Neural progenitor cell (in vitro differentiated cells): ENCODE measurements around the gene IFITM10. TPM values are rescaled to one million over a fixed set of nuclear protein-coding genes. Genes with fewer than 3 reads are reported as not detected.

Experiments
- DNase-seq: peaks from one replicate; pipeline ENCODE4 v3.0.0-alpha.2; 2016; ENCODE audit warnings: low spot score
- H2AFZ ChIP-seq: fragments of 200-600 bp; sonication (generic); replicated peaks from 2 replicates; pipeline ENCODE4 v1.6.1; 2016; ENCODE audit warnings: antibody characterized with exemption
- H3F3A ChIP-seq: fragments of 200-600 bp; sonication (generic); 2 replicates; pipeline ENCODE4 v1.6.1; 2016; ENCODE audit warnings: antibody characterized with exemption, low read depth
- H3K27ac ChIP-seq: fragments of 200-600 bp; sonication (generic); 2 replicates; pipeline ENCODE4 v1.5.1; 2016; ENCODE audit warnings: mild to moderate bottlenecking
- H3K27me3 ChIP-seq: fragments of 200-600 bp; sonication (generic); 2 replicates; pipeline ENCODE4 v1.6.1; 2016; ENCODE audit warnings: mild to moderate bottlenecking, moderate library complexity
- H3K36me3 ChIP-seq: fragments of 200-600 bp; sonication (generic); 2 replicates; pipeline ENCODE4 v1.5.1; 2016
- H3K4me1 ChIP-seq: fragments of 200-600 bp; sonication (generic); 2 replicates; pipeline ENCODE4 v1.6.1; 2016; ENCODE audit warnings: mixed run types
- H3K4me2 ChIP-seq: fragments of 200-600 bp; sonication (generic); 2 replicates; pipeline ENCODE4 v1.6.1; 2016
- H3K4me3 ChIP-seq: fragments of 200-600 bp; sonication (generic); 2 replicates; pipeline ENCODE4 v1.5.1; 2016
- H3K79me2 ChIP-seq: fragments of 200-600 bp; sonication (generic); 2 replicates; pipeline ENCODE4 v1.6.1; 2016; ENCODE audit warnings: low read depth
- H3K9ac ChIP-seq: fragments of 200-600 bp; sonication (generic); 2 replicates; pipeline ENCODE4 v1.6.1; 2016
- H3K9me3 ChIP-seq: fragments of 200-600 bp; sonication (generic); 2 replicates; pipeline ENCODE4 v1.5.1; 2016; ENCODE audit warnings: low read depth
- H4K20me1 ChIP-seq: fragments of 200-600 bp; sonication (generic); 2 replicates; pipeline ENCODE4 v1.6.1; 2016; ENCODE audit warnings: low read depth
- H3K27ac Mint-ChIP-seq: 3 replicates; pipeline ENCODE4 v1.8.0; 2021; ENCODE audit warnings: mixed read lengths
- H3K27me3 Mint-ChIP-seq: 2 replicates; pipeline ENCODE4 v1.8.0; 2022; ENCODE audit warnings: low read depth, mild to moderate bottlenecking, inconsistent platforms, moderate library complexity, mixed read lengths; ENCODE audit not compliant: insufficient read depth
- H3K36me3 Mint-ChIP-seq: 3 replicates; pipeline ENCODE4 v1.8.0; 2021; ENCODE audit warnings: mixed read lengths
- H3K4me1 Mint-ChIP-seq: 3 replicates; pipeline ENCODE4 v1.8.0; 2021; ENCODE audit warnings: mixed read lengths
- H3K4me3 Mint-ChIP-seq: 3 replicates; pipeline ENCODE4 v1.8.0; 2021; ENCODE audit warnings: mild to moderate bottlenecking, moderate library complexity, mixed read lengths
- H3K9me3 Mint-ChIP-seq: 3 replicates; pipeline ENCODE4 v1.8.0; 2020; ENCODE audit warnings: mixed read lengths
- EZH2 ChIP-seq: fragments of 200-600 bp; sonication (generic); IDR thresholded peaks from 2 replicates; pipeline ENCODE4 v1.6.1; 2017; ENCODE audit warnings: antibody characterized with exemption, mild to moderate bottlenecking, moderate library complexity
- EZH2phosphoT487 ChIP-seq: fragments of 200-600 bp; sonication (generic); IDR thresholded peaks from 2 replicates; pipeline ENCODE4 v1.6.1; 2017; ENCODE audit warnings: antibody characterized with exemption
- total RNA-seq: library from RNA; depleted of rRNA; stranded (reverse); fragments of >200 nt; gene quantifications from 2 replicates; pipeline ENCODE4 v1.2.3, GENCODE V29; 2015; ENCODE audit warnings: low replicate concordance
- TF ChIP-seq, protein P1 (sequence below): fragments of 200-600 bp; sonication (generic); IDR thresholded peaks from 2 replicates; pipeline ENCODE4 v1.5.1; 2017; ENCODE audit warnings: antibody characterized with exemption, mild to moderate bottlenecking

The IFITM10 gene
- total RNA-seq, 1 donor from 2014 or later, result not detected

DNA sequence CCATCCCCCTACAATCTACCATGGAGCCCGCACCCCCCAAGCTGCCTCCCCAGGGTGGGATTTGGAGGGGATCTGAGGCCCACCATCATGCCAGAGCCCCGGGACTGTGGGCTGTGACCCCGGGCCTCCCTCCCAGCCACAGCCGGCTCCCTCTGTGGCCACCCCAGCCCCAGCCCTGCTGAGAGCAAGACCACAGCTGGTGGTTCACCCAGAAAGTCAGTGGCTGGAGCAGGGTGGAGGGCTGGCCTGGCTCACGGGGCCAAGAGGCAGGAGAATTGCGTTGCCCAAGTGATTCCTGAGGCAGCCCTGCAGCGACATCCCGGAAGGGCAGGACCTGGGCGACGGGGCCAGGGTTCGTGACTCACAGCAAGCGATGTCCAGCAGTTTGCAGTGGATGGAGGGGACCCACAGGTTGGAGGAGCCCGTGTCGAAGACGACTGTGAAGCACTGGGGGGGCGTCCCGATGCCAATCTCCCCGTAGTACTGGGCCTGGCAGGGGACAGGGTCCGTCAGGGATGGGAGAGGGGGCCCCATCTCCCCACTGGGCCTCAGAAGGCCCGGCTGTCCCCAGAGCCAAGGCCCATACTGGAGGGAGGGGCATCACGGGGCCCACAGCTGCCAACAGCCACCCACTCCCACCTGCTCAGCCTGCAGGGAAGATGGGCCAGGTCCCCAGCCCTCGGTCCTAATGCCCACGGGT is 8.9 kb upstream of the IFITM10 start:
- peaks cover 4% of the 10 kb centered on the region for H3K4me1 Mint-ChIP-seq
- H3K27me3 Mint-ChIP-seq, result peaks cover 2% of the 10 kb centered on the region
- H3K79me2 ChIP-seq, result peaks cover 13% of the 10 kb centered on the region
- H3K4me2 ChIP-seq, result no peak overlapping the region
- TF ChIP-seq, protein P1, sequence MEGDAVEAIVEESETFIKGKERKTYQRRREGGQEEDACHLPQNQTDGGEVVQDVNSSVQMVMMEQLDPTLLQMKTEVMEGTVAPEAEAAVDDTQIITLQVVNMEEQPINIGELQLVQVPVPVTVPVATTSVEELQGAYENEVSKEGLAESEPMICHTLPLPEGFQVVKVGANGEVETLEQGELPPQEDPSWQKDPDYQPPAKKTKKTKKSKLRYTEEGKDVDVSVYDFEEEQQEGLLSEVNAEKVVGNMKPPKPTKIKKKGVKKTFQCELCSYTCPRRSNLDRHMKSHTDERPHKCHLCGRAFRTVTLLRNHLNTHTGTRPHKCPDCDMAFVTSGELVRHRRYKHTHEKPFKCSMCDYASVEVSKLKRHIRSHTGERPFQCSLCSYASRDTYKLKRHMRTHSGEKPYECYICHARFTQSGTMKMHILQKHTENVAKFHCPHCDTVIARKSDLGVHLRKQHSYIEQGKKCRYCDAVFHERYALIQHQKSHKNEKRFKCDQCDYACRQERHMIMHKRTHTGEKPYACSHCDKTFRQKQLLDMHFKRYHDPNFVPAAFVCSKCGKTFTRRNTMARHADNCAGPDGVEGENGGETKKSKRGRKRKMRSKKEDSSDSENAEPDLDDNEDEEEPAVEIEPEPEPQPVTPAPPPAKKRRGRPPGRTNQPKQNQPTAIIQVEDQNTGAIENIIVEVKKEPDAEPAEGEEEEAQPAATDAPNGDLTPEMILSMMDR, result no peak
- no peak for TF ChIP-seq EZH2phosphoT487
- no peak for TF ChIP-seq EZH2
- H3K9me3 Mint-ChIP-seq, result no peaks in the 10 kb centered on the region
- no peak overlapping the region for H3K9ac ChIP-seq
- no peaks in the 10 kb centered on the region for H3K4me1 ChIP-seq
- H4K20me1 ChIP-seq, result no peaks in the 10 kb centered on the region
- no peak overlapping the region for H2AFZ ChIP-seq
- H3K9me3 ChIP-seq, result no peaks in the 10 kb centered on the region
- no peaks in the 10 kb centered on the region for H3K36me3 Mint-ChIP-seq
- H3K27ac ChIP-seq, result no peak overlapping the region
- H3K27me3 ChIP-seq, result no peaks in the 10 kb centered on the region
- H3K27ac Mint-ChIP-seq, result no peak overlapping the region
- no peaks in the 10 kb centered on the region for H3F3A ChIP-seq
- H3K4me3 ChIP-seq, result no peak overlapping the region
- DNase-seq, result no peak
- H3K4me3 Mint-ChIP-seq, result no peak overlapping the region
- H3K36me3 ChIP-seq, result no peaks in the 10 kb centered on the region

DNA sequence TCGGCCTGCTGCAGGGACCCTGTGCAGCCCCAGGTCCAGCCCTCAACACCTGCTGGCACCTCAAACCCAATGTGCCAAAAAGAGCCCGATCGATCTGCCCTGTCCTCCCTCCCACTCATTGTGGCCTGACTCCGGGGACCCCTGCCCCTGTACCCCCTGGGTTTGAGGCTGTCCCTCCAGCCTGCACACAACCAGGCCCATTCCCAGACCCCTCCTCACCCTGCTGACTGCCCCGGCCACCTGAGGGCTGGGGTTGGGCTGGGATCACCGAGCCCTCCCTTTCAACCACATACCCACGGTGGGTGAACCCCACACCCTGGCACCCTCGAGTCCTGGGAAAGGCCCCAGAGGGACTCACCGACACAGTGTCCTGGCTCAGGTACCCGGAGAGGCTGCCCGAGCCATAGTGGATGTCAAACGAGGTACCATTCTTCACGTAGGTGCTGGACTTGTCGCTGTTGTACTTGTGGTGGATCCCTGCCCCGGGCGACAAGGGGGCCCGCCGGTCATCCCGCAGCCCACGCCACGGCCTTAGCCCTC is 8.3 kb upstream of the IFITM10 start:
- H3K4me2 ChIP-seq, result no peak overlapping the region
- peaks cover 13% of the 10 kb centered on the region for H3K79me2 ChIP-seq
- H3K27me3 ChIP-seq, result no peaks in the 10 kb centered on the region
- TF ChIP-seq EZH2phosphoT487, result no peak
- TF ChIP-seq EZH2, result no peak
- TF ChIP-seq, protein P1, result no peak
- H3K36me3 ChIP-seq, result no peaks in the 10 kb centered on the region
- H2AFZ ChIP-seq, result no peak overlapping the region
- no peak for DNase-seq
- no peaks in the 10 kb centered on the region for H3K4me1 ChIP-seq
- H3K9me3 Mint-ChIP-seq, result no peaks in the 10 kb centered on the region
- H3K4me3 Mint-ChIP-seq, result no peak overlapping the region
- peaks cover 3% of the 10 kb centered on the region for H3K4me1 Mint-ChIP-seq
- H3K27me3 Mint-ChIP-seq, result peaks cover 2% of the 10 kb centered on the region
- H3K4me3 ChIP-seq, result no peak overlapping the region
- no peak overlapping the region for H3K27ac ChIP-seq
- no peak overlapping the region for H3K9ac ChIP-seq
- no peaks in the 10 kb centered on the region for H3F3A ChIP-seq
- no peaks in the 10 kb centered on the region for H3K9me3 ChIP-seq
- H4K20me1 ChIP-seq, result no peaks in the 10 kb centered on the region
- no peak overlapping the region for H3K27ac Mint-ChIP-seq
- H3K36me3 Mint-ChIP-seq, result no peaks in the 10 kb centered on the region

DNA sequence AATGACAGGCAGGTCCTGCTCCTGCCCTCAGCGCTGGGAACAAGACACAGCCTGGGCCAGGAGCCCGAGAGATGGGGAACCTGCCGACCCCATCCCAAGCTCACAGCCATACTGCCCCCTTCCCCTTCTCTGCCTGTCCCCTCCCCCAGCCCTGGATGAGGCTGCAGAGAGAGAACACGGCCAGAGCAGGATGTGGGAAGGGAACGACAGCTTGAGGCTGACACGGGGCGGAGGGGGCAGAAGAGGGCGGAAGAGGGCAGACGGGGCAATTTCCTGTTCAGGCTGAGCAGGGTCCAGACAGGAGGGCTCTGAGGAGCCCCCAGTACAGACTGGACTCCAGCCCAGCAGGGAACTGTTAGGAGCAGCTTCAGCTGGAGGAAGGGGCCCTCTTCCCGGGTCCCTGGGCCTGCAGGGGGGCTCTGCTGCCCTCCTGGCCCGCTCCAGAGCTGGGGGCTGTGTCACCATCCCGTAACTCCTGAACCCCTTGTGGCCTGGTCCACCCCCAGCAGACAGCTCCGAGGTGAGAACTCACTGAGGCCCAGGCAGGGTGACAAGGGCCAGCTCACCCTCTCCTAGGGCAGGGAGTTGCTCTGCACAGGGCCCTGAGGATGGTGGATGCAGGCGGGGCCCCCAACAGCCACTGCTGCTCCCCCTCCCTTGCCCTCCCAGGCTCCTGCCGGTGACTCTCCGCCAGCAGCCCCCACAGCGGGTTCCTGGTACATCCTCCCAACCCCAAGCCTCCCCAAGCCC is 7.6 kb upstream of the IFITM10 start:
- no peaks in the 10 kb centered on the region for H3K9me3 Mint-ChIP-seq
- no peaks in the 10 kb centered on the region for H3F3A ChIP-seq
- no peak for TF ChIP-seq EZH2phosphoT487
- TF ChIP-seq EZH2, result no peak
- TF ChIP-seq, protein P1, result no peak
- no peaks in the 10 kb centered on the region for H3K27me3 ChIP-seq
- H3K36me3 ChIP-seq, result no peaks in the 10 kb centered on the region
- H3K9me3 ChIP-seq, result no peaks in the 10 kb centered on the region
- peaks cover 6% of the 10 kb centered on the region for H3K79me2 ChIP-seq
- H3K4me1 Mint-ChIP-seq, result peaks cover 3% of the 10 kb centered on the region
- H3K4me2 ChIP-seq, result no peak overlapping the region
- no peaks in the 10 kb centered on the region for H4K20me1 ChIP-seq
- no peaks in the 10 kb centered on the region for H3K36me3 Mint-ChIP-seq
- no peak overlapping the region for H3K4me3 Mint-ChIP-seq
- H3K27me3 Mint-ChIP-seq, result peaks cover 2% of the 10 kb centered on the region
- DNase-seq, result no peak
- H3K4me1 ChIP-seq, result no peaks in the 10 kb centered on the region
- no peak overlapping the region for H3K27ac ChIP-seq
- H2AFZ ChIP-seq, result no peak overlapping the region
- H3K9ac ChIP-seq, result no peak overlapping the region
- no peak overlapping the region for H3K4me3 ChIP-seq
- H3K27ac Mint-ChIP-seq, result no peak overlapping the region
